DOHH2 (cell line): ENCODE data around the gene CAPN11.

ENCODE experiments used
- H3F3A ChIP-seq: fragments of 200-600 bp; sonication (generic), shearing (Covaris generic); 2 replicates; pipeline ENCODE4 v1.6.0; 2016; ENCODE audit warnings: antibody characterized with exemption, mild to moderate bottlenecking; ENCODE audit not compliant: control insufficient read depth, insufficient read depth
- H3K27ac ChIP-seq: fragments of 200-600 bp; sonication (generic); 2 replicates; pipeline ENCODE4 v1.5.1; 2014; ENCODE audit warnings: low read depth, mild to moderate bottlenecking, low read length, moderate library complexity
- H3K27me3 ChIP-seq: fragments of 200-600 bp; sonication (generic); 2 replicates; pipeline ENCODE4 v1.6.1; 2014; ENCODE audit warnings: mild to moderate bottlenecking, low read length, mixed read lengths; ENCODE audit not compliant: control insufficient read depth
- H3K36me3 ChIP-seq: fragments of 200-600 bp; sonication (generic); 2 replicates; pipeline ENCODE4 v1.6.1; 2014; ENCODE audit warnings: mild to moderate bottlenecking, low read length, moderate library complexity, mixed read lengths; ENCODE audit not compliant: control insufficient read depth
- H3K4me1 ChIP-seq: fragments of 200-600 bp; sonication (generic); 2 replicates; pipeline ENCODE4 v1.6.1; 2014; ENCODE audit warnings: mild to moderate bottlenecking, low read length, mixed read lengths; ENCODE audit not compliant: control insufficient read depth
- H3K4me2 ChIP-seq: fragments of 200-600 bp; sonication (generic); 2 replicates; pipeline ENCODE4 v1.6.0; 2014; ENCODE audit warnings: mild to moderate bottlenecking, low read length, moderate library complexity
- H3K4me3 ChIP-seq: fragments of 200-600 bp; sonication (generic); 2 replicates; pipeline ENCODE4 v1.5.1; 2014; ENCODE audit warnings: mild to moderate bottlenecking, low read length, mixed read lengths
- H3K79me2 ChIP-seq: fragments of 200-600 bp; sonication (generic); 2 replicates; pipeline ENCODE4 v1.6.1; 2014; ENCODE audit warnings: mild to moderate bottlenecking, low read length, mixed read lengths; ENCODE audit not compliant: control insufficient read depth
- H3K9me2 ChIP-seq: fragments of 200-600 bp; sonication (generic); replicated peaks from 2 replicates; pipeline ENCODE4 v1.6.1; 2014; ENCODE audit warnings: mild to moderate bottlenecking, low read length, mixed read lengths; ENCODE audit not compliant: control insufficient read depth
- H3K9me3 ChIP-seq: fragments of 200-600 bp; sonication (generic); 2 replicates; pipeline ENCODE4 v1.6.1; 2014; ENCODE audit warnings: antibody characterized with exemption, low read length, mixed read lengths; ENCODE audit not compliant: control insufficient read depth, insufficient read depth
- H4K20me1 ChIP-seq: fragments of 200-600 bp; sonication (generic); 2 replicates; pipeline ENCODE4 v1.6.0; 2014; ENCODE audit warnings: low read depth, mild to moderate bottlenecking, antibody characterized with exemption, low read length, moderate library complexity; ENCODE audit not compliant: control insufficient read depth, insufficient read depth
- CTCF ChIP-seq: fragments of 200-600 bp; sonication (generic); IDR thresholded peaks from one replicate; pipeline ENCODE4 v1.5.1; 2014; ENCODE audit warnings: antibody characterized with exemption, mild to moderate bottlenecking, low read depth, low read length; ENCODE audit not compliant: poor library complexity, severe bottlenecking
- EZH2phosphoT487 ChIP-seq: fragments of 200-600 bp; sonication (generic); IDR thresholded peaks from 2 replicates; pipeline ENCODE4 v1.6.1; 2017; ENCODE audit warnings: borderline replicate concordance, mild to moderate bottlenecking, antibody characterized with exemption, low read length, moderate library complexity, mixed read lengths

The CAPN11 gene

GRCh38 chr6:44169154-44169553, 10.5 kb downstream of the CAPN11 start:
- Histone ChIP-seq H3K27ac (no peak overlapping the region), H3K79me2 (no peaks in the 10 kb centered on the region), H3K27me3 (peaks cover 45% of the 10 kb centered on the region), H3K9me2 (no peaks in the 10 kb centered on the region), H4K20me1 (no peaks in the 10 kb centered on the region), H3K36me3 (no peaks in the 10 kb centered on the region), H3K4me3 (no peak overlapping the region), H3K4me2 (no peak overlapping the region), H3F3A (no peaks in the 10 kb centered on the region), H3K4me1 (no peaks in the 10 kb centered on the region), H3K9me3 (no peaks in the 10 kb centered on the region)
- TF ChIP-seq CTCF (no peak), EZH2phosphoT487 (no peak)

- no peak overlapping the region for H3K4me2 ChIP-seq
- TF ChIP-seq EZH2phosphoT487 (no peak), CTCF (no peak)
- H3K79me2 ChIP-seq = no peaks in the 10 kb centered on the region
- H3K27ac ChIP-seq = no peak overlapping the region
- H3K4me1 ChIP-seq = no peaks in the 10 kb centered on the region
- no peaks in the 10 kb centered on the region for H3K9me2 ChIP-seq
- H4K20me1 ChIP-seq = no peaks in the 10 kb centered on the region
- H3K4me3 ChIP-seq = no peak overlapping the region
- H3K27me3 ChIP-seq = peaks cover 41% of the 10 kb centered on the region
- no peaks in the 10 kb centered on the region for H3K36me3 ChIP-seq
- H3K9me3 ChIP-seq = no peaks in the 10 kb centered on the region
- no peaks in the 10 kb centered on the region for H3F3A ChIP-seq
These were observed 11.4 kb downstream of the CAPN11 start for GRCh38 chr6:44169886-44170570.

GRCh38 chr6:44171899-44172546, 13.4 kb downstream of the CAPN11 start:
- H3K4me3 ChIP-seq = no peak overlapping the region
- peaks cover 6% of the 10 kb centered on the region for H3K4me1 ChIP-seq
- no peak for TF ChIP-seq EZH2phosphoT487
- no peak for TF ChIP-seq CTCF

More at GRCh38 chr6:44171899-44172546, 13.4 kb downstream of the CAPN11 start:
- H3K27me3 ChIP-seq = peaks cover 36% of the 10 kb centered on the region
- H4K20me1 ChIP-seq = no peaks in the 10 kb centered on the region
- no peak overlapping the region for H3K4me2 ChIP-seq
- no peaks in the 10 kb centered on the region for H3F3A ChIP-seq
- H3K79me2 ChIP-seq = no peaks in the 10 kb centered on the region
- H3K36me3 ChIP-seq = no peaks in the 10 kb centered on the region
- no peaks in the 10 kb centered on the region for H3K9me2 ChIP-seq
- no peak overlapping the region for H3K27ac ChIP-seq
- no peaks in the 10 kb centered on the region for H3K9me3 ChIP-seq
